ENCODE measurements around the gene IRGM.

The IRGM gene

GRCh38 chr5:150846654-150847333 lies 473 bp downstream of the IRGM start:
- H3K9me3 ChIP-seq (ENCODE audit: insufficient read depth, low read length, severe bottlenecking) = no peaks in the 10 kb centered on the region
- no peaks in the 10 kb centered on the region for H3K36me3 ChIP-seq (ENCODE audit: insufficient read depth, low read length)
- H3K9ac ChIP-seq (ENCODE audit: low read depth, low read length) = peak overlapping the region; percentile 40
- TF ChIP-seq EZH2 (IDR thresholded peaks at IDR 0.05; ENCODE audit: borderline replicate concordance, low read depth, low read length, severe bottlenecking) (no peak), CTCF (IDR thresholded peaks at IDR 0.05; ENCODE audit: borderline replicate concordance, extremely low read depth, low read length, poor library complexity, severe bottlenecking) (peak; percentile 92)
- H3K4me3 ChIP-seq (ENCODE audit: low read depth in 1 of 2, low read length in 2 of 2) = peak overlapping the region in 1 of 2 experiments; percentile 49; a peak in 3 of 4 replicates
- H3K27me3 ChIP-seq (ENCODE audit: insufficient read depth, low read length, poor library complexity) = no peaks in the 10 kb centered on the region
- peaks cover 16% of the 10 kb centered on the region for H3K4me1 ChIP-seq (ENCODE audit: insufficient read depth, low read length)
- no peaks in the 10 kb centered on the region for H4K20me1 ChIP-seq (ENCODE audit: insufficient read depth, low read length)
- DNase-seq = peak; percentile 76
- H3K4me2 ChIP-seq (ENCODE audit: insufficient read depth, low read length) = peak overlapping the region; percentile 67
- no peaks in the 10 kb centered on the region for H3K79me2 ChIP-seq (ENCODE audit: insufficient read depth, low read length)
- peak; percentile 92 for ATAC-seq (ENCODE audit: insufficient read depth, low read depth)
- peak overlapping the region; percentile 73 for H2AFZ ChIP-seq (ENCODE audit: low read depth, low read length)
- peak overlapping the region; percentile 78 for H3K27ac ChIP-seq (ENCODE audit: low read length)

GRCh38 chr5:150847334-150847695 lies 994 bp downstream of the IRGM start:
- ATAC-seq (ENCODE audit: insufficient read depth, low read depth) = no peak

GRCh38 chr5:150848271-150848670 lies 1.9 kb downstream of the IRGM start:
- no peak overlapping the region for H3K9ac ChIP-seq (ENCODE audit: low read depth, low read length)
- H2AFZ ChIP-seq (ENCODE audit: low read depth, low read length) = no peak overlapping the region
- H3K9me3 ChIP-seq (ENCODE audit: insufficient read depth, low read length, severe bottlenecking) = no peaks in the 10 kb centered on the region
- H3K4me3 ChIP-seq (ENCODE audit: low read depth in 1 of 2, low read length in 2 of 2) = no peak overlapping the region
- DNase-seq (no peak), ATAC-seq (ENCODE audit: insufficient read depth, low read depth) (no peak)
- no peaks in the 10 kb centered on the region for H3K79me2 ChIP-seq (ENCODE audit: insufficient read depth, low read length)
- no peaks in the 10 kb centered on the region for H3K36me3 ChIP-seq (ENCODE audit: insufficient read depth, low read length)
- TF ChIP-seq CTCF (IDR thresholded peaks at IDR 0.05; ENCODE audit: borderline replicate concordance, extremely low read depth, low read length, poor library complexity, severe bottlenecking) = no peak
- H3K27me3 ChIP-seq (ENCODE audit: insufficient read depth, low read length, poor library complexity) = no peaks in the 10 kb centered on the region
- no peak overlapping the region for H3K4me2 ChIP-seq (ENCODE audit: insufficient read depth, low read length)
- no peaks in the 10 kb centered on the region for H4K20me1 ChIP-seq (ENCODE audit: insufficient read depth, low read length)
- H3K4me1 ChIP-seq (ENCODE audit: insufficient read depth, low read length) = peaks cover 16% of the 10 kb centered on the region
- no peak overlapping the region for H3K27ac ChIP-seq (ENCODE audit: low read length)

More at GRCh38 chr5:150847334-150847695, 994 bp downstream of the IRGM start:
- Histone ChIP-seq H3K9me3 (ENCODE audit: insufficient read depth, low read length, severe bottlenecking) (no peaks in the 10 kb centered on the region), H3K4me2 (ENCODE audit: insufficient read depth, low read length) (peak overlapping the region; percentile 67), H3K4me1 (ENCODE audit: insufficient read depth, low read length) (peaks cover 16% of the 10 kb centered on the region), H3K27me3 (ENCODE audit: insufficient read depth, low read length, poor library complexity) (no peaks in the 10 kb centered on the region), H2AFZ (ENCODE audit: low read depth, low read length) (peak overlapping the region; percentile 56), H4K20me1 (ENCODE audit: insufficient read depth, low read length) (no peaks in the 10 kb centered on the region), H3K9ac (ENCODE audit: low read depth, low read length) (peak overlapping the region; percentile 40; the same call in 1 of the 2 replicates), H3K27ac (ENCODE audit: low read length) (peak overlapping the region; percentile 78; the same call in 1 of the 2 replicates), H3K4me3 (ENCODE audit: low read depth in 1 of 2, low read length in 2 of 2) (peak overlapping the region in 1 of 2 experiments; percentile 26; a peak in 1 of 4 replicates), H3K36me3 (ENCODE audit: insufficient read depth, low read length) (no peaks in the 10 kb centered on the region), H3K79me2 (ENCODE audit: insufficient read depth, low read length) (no peaks in the 10 kb centered on the region)
- TF ChIP-seq EZH2 (IDR thresholded peaks at IDR 0.05; ENCODE audit: borderline replicate concordance, low read depth, low read length, severe bottlenecking) = no peak
- TF ChIP-seq CTCF (IDR thresholded peaks at IDR 0.05; ENCODE audit: borderline replicate concordance, extremely low read depth, low read length, poor library complexity, severe bottlenecking) = no peak
- DNase-seq = no peak
